ENCODE measurements around the gene YPEL4.
"Not testable (repeated sequence)": the region's sequence is repeated elsewhere in the genome, so short reads cannot be mapped to it uniquely, and the experiment has no call there.

The YPEL4 gene

GRCh38 chr11:57652662-57653061 is 3.0 kb upstream of the YPEL4 start:
- in situ Hi-C loops (cut with MboI; ENCODE audit: low pct_unique_long_range_greater_than_20kb, low sequenced_read_pairs) = no loop called here
- no peak for DNase-seq

GRCh38 chr11:57652230-57652629 is 2.5 kb upstream of the YPEL4 start:
- in situ Hi-C loops (cut with MboI; ENCODE audit: low pct_unique_long_range_greater_than_20kb, low sequenced_read_pairs) = not testable (repeated sequence)

GRCh38 chr11:57651408-57651807 is 1.7 kb upstream of the YPEL4 start:
- DNase-seq = no peak
- in situ Hi-C loops (cut with MboI; ENCODE audit: low pct_unique_long_range_greater_than_20kb, low sequenced_read_pairs) = no loop called here

More at GRCh38 chr11:57652230-57652629, 2.5 kb upstream of the YPEL4 start:
- not testable (repeated sequence) for DNase-seq

GRCh38 chr11:57650739-57651090 is 1.0 kb upstream of the YPEL4 start:
- in situ Hi-C loops (cut with MboI; ENCODE audit: low pct_unique_long_range_greater_than_20kb, low sequenced_read_pairs) = no loop called here
- no peak for DNase-seq

- DNase-seq = no peak
- in situ Hi-C loops (cut with MboI; ENCODE audit: low pct_unique_long_range_greater_than_20kb, low sequenced_read_pairs) = loop anchor here (10.0 kb wide), 1 partner anchor 154 kb away; no protein-coding TSS in a partner anchor
Observed at GRCh38 chr11:57648801-57649735, 644 bp downstream of the YPEL4 start.

- DNase-seq = no peak
- in situ Hi-C loops (cut with MboI; ENCODE audit: low pct_unique_long_range_greater_than_20kb, low sequenced_read_pairs) = loop anchor here (10.0 kb wide), 1 partner anchor 153 kb away; no protein-coding TSS in a partner anchor
Observed at GRCh38 chr11:57647960-57648800, 1.5 kb downstream of the YPEL4 start.

- DNase-seq = no peak
- in situ Hi-C loops (cut with MboI; ENCODE audit: low pct_unique_long_range_greater_than_20kb, low sequenced_read_pairs) = loop anchor here (10.0 kb wide), 1 partner anchor 153 kb away; no protein-coding TSS in a partner anchor
Observed at GRCh38 chr11:57647372-57647771, 2.3 kb downstream of the YPEL4 start.

GRCh38 chr11:57646799-57647303 is 2.9 kb downstream of the YPEL4 start:
- in situ Hi-C loops (cut with MboI; ENCODE audit: low pct_unique_long_range_greater_than_20kb, low sequenced_read_pairs) = loop anchor here (10.0 kb wide), 1 partner anchor 152 kb away; no protein-coding TSS in a partner anchor
- no peak for DNase-seq

- in situ Hi-C loops (cut with MboI; ENCODE audit: low pct_unique_long_range_greater_than_20kb, low sequenced_read_pairs) = loop anchor here (10.0 kb wide), 1 partner anchor 151 kb away; no protein-coding TSS in a partner anchor
- DNase-seq = no peak
Observed at GRCh38 chr11:57646194-57646798, 3.4 kb downstream of the YPEL4 start.

GRCh38 chr11:57645689-57646085 is 4.0 kb downstream of the YPEL4 start:
- in situ Hi-C loops (cut with MboI; ENCODE audit: low pct_unique_long_range_greater_than_20kb, low sequenced_read_pairs) = loop anchor here (10.0 kb wide), 1 partner anchor 151 kb away; no protein-coding TSS in a partner anchor
- no peak for DNase-seq

GRCh38 chr11:57644748-57645688 is 4.7 kb downstream of the YPEL4 start:
- peak; percentile 78 for DNase-seq
- in situ Hi-C loops (cut with MboI; ENCODE audit: low pct_unique_long_range_greater_than_20kb, low sequenced_read_pairs) = loop anchor here (5.0 to 10.0 kb wide), 2 partner anchors 78 to 150 kb away; partner anchors contain the start of gene UBE2L6

GRCh38 chr11:57643802-57644201 is 5.9 kb downstream of the YPEL4 start:
- DNase-seq = no peak
- in situ Hi-C loops (cut with MboI; ENCODE audit: low pct_unique_long_range_greater_than_20kb, low sequenced_read_pairs) = loop anchor here (5.0 to 10.0 kb wide), 2 partner anchors 77 to 149 kb away; partner anchors contain the start of gene UBE2L6

- in situ Hi-C loops (cut with MboI; ENCODE audit: low pct_unique_long_range_greater_than_20kb, low sequenced_read_pairs) = loop anchor here (5.0 to 10.0 kb wide), 2 partner anchors 74 to 146 kb away; partner anchors contain the start of gene UBE2L6
- peak; percentile 78 for DNase-seq
Observed at GRCh38 chr11:57641011-57641807, 8.5 kb downstream of the YPEL4 start.

GRCh38 chr11:57640068-57640800 is 9.5 kb downstream of the YPEL4 start:
- in situ Hi-C loops (cut with MboI; ENCODE audit: low pct_unique_long_range_greater_than_20kb, low sequenced_read_pairs) = loop anchor here (5.0 to 10.0 kb wide), 2 partner anchors 73 to 145 kb away; partner anchors contain the start of gene UBE2L6
- no peak for DNase-seq

- in situ Hi-C loops (cut with MboI; ENCODE audit: low pct_unique_long_range_greater_than_20kb, low sequenced_read_pairs) = loop anchor here (5.0 to 10.0 kb wide), 2 partner anchors 72 to 145 kb away; partner anchors contain the start of gene UBE2L6
- peak; percentile 98 for DNase-seq
Observed at GRCh38 chr11:57639321-57640067, 10.2 kb downstream of the YPEL4 start.
